Endothelial cell of umbilical vein (primary cell): Measurements from ENCODE around the gene GP9. TPM values are rescaled to one million over a fixed set of nuclear protein-coding genes. Genes with fewer than 3 reads are reported as not detected.

ENCODE experiments used
- BruUV-seq: library from RNA; stranded (reverse); fragments of 400-500 nt; replicated peaks from 2 replicates; lab custom pipeline; 2021; lab: Mats Ljungman, UMichigan
- CTCF ChIA-PET: fragments of 300-600, 350-600 bp; sonication (Branson Sonifier 250); formaldehyde crosslinking; loops from one replicate; lab custom pipeline; 2021; ENCODE audit warnings: antibody characterized with exemption, inconsistent platforms; lab: Charles Lee
- POLR2A ChIA-PET: fragments of 300-600, 350-600 bp; sonication (Branson Sonifier 250); formaldehyde crosslinking; loops from one replicate; lab custom pipeline; 2021; ENCODE audit warnings: antibody characterized with exemption, inconsistent platforms; lab: Charles Lee
- DNase-seq: peaks from one replicate; pipeline ENCODE4 v3.0.0-alpha.2; 2011; ENCODE audit warnings: low read depth, low spot score
- FAIRE-seq: peaks from 2 replicates; lab custom pipeline; 2011; peaks lifted over from hg19 to GRCh38; lab: Jason Lieb, UNC
- H2AFZ ChIP-seq: 2 replicates; pipeline ENCODE4 v1.6.0; 2012; ENCODE audit warnings: low read depth, low read length, control low read depth, inconsistent platforms
- H3K27ac ChIP-seq: 2 replicates; pipeline ENCODE4 v1.5.1; 2011; ENCODE audit warnings: low read depth, mild to moderate bottlenecking, control low read depth, low read length, moderate library complexity; ENCODE audit not compliant: insufficient read depth
- H3K27me3 ChIP-seq, 2 experiments: 2 replicates each; pipeline versions ENCODE4 v1.6.0 to v1.6.1; 2011; ENCODE audit warnings: low read length in 2 of 2, mixed read lengths in 1 of 2; ENCODE audit not compliant: control insufficient read depth in 2 of 2, insufficient read depth in 2 of 2
- H3K36me3 ChIP-seq, 2 experiments: 2 replicates in 1 of 2; 3 replicates in 1 of 2; pipeline ENCODE4 v1.5.1; 2011; ENCODE audit warnings: low read length in 2 of 2, mild to moderate bottlenecking in 1 of 2, moderate library complexity in 1 of 2; ENCODE audit not compliant: control insufficient read depth in 2 of 2, insufficient read depth in 2 of 2; ENCODE audit errors: extremely low read depth in 1 of 2
- H3K4me1 ChIP-seq: 3 replicates; pipeline ENCODE4 v1.5.1; 2011; ENCODE audit warnings: mild to moderate bottlenecking, low read length; ENCODE audit not compliant: control insufficient read depth, insufficient read depth; ENCODE audit errors: extremely low read depth
- H3K4me2 ChIP-seq: 2 replicates; pipeline ENCODE4 v1.6.1; 2011; ENCODE audit warnings: low read length, control low read depth, mixed read lengths; ENCODE audit not compliant: insufficient read depth
- H3K4me3 ChIP-seq, 3 experiments: fragments of 200-600 bp in 1 of 3; sonication (generic), shearing (Covaris generic) in 1 of 3; replicated peaks in 1 of 3; 2 replicates each; pipeline ENCODE4 v1.5.1; 2011 to 2016; ENCODE audit warnings: control low read depth in 3 of 3, low read length in 3 of 3, mild to moderate bottlenecking in 2 of 3, inconsistent platforms in 1 of 3, low read depth in 1 of 3, moderate library complexity in 1 of 3; ENCODE audit not compliant: insufficient read depth in 1 of 3
- H3K79me2 ChIP-seq: 2 replicates; pipeline ENCODE4 v1.6.0; 2012; ENCODE audit warnings: low read length, inconsistent platforms; ENCODE audit not compliant: control insufficient read depth, insufficient read depth
- H3K9ac ChIP-seq: replicated peaks from 2 replicates; pipeline ENCODE3; 2011; ENCODE audit warnings: low read length, control low read depth; ENCODE audit not compliant: insufficient read depth; ENCODE audit errors: extremely low read depth
- H3K9me1 ChIP-seq: replicated peaks from 3 replicates; pipeline ENCODE4 v1.6.0; 2011; ENCODE audit warnings: mild to moderate bottlenecking, low read length; ENCODE audit not compliant: control insufficient read depth, insufficient read depth; ENCODE audit errors: extremely low read depth
- H3K9me3 ChIP-seq: replicated peaks from 2 replicates; pipeline ENCODE4 v1.5.1; 2012; ENCODE audit warnings: low read length, inconsistent platforms; ENCODE audit not compliant: control insufficient read depth, insufficient read depth
- H4K20me1 ChIP-seq: replicated peaks from 2 replicates; pipeline ENCODE3; 2011; ENCODE audit warnings: mild to moderate bottlenecking, low read length; ENCODE audit not compliant: control insufficient read depth, insufficient read depth; ENCODE audit errors: extremely low read depth
- EZH2 ChIP-seq: IDR thresholded peaks from 2 replicates; pipeline ENCODE4 v1.6.1; 2012; ENCODE audit warnings: borderline replicate concordance, low read depth, mild to moderate bottlenecking, moderate library complexity, low read length, inconsistent platforms; ENCODE audit not compliant: severe bottlenecking
- FOS ChIP-seq: IDR thresholded peaks from 2 replicates; pipeline ENCODE4 v1.6.1; 2011; ENCODE audit warnings: mild to moderate bottlenecking, low read length, moderate library complexity, borderline replicate concordance; ENCODE audit not compliant: insufficient read depth
- GATA2 ChIP-seq: IDR thresholded peaks from 2 replicates; pipeline ENCODE4 v1.7.0; 2011; ENCODE audit warnings: low read depth, mild to moderate bottlenecking, moderate library complexity, mixed read lengths, low read length; ENCODE audit not compliant: insufficient read length, insufficient read depth
- JUN ChIP-seq: IDR thresholded peaks from 2 replicates; pipeline ENCODE4 v1.6.1; 2011; ENCODE audit warnings: borderline replicate concordance, low read depth; ENCODE audit not compliant: insufficient read length, insufficient read depth
- MYC ChIP-seq: IDR thresholded peaks from one replicate; pipeline ENCODE4 v1.6.1; 2011; ENCODE audit warnings: mild to moderate bottlenecking, low read depth, low read length
- POLR2A ChIP-seq: IDR thresholded peaks from 2 replicates; pipeline ENCODE4 v1.6.1; 2012; ENCODE audit warnings: low read depth, mild to moderate bottlenecking, control low read depth, low read length
- POLR2AphosphoS5 ChIP-seq: IDR thresholded peaks from 2 replicates; pipeline ENCODE4 v1.6.1; 2012; ENCODE audit warnings: low read depth, mild to moderate bottlenecking, control low read depth, low read length, moderate library complexity; ENCODE audit not compliant: insufficient read depth
- dilution Hi-C: fragments of 300-500 bp; cut with MboI; formaldehyde crosslinking; loops from one replicate; pipeline ENCODE4 v1.15.0; 2019; ENCODE audit warnings: low sequenced_read_pairs; ENCODE audit not compliant: extremely low pct_ligation_motif_present
- intact Hi-C: fragments of 100-400 bp; cut with micrococcal nuclease; formaldehyde crosslinking; loops from one replicate; pipeline ENCODE4 v1.10.0; 2022
- polyA plus RNA-seq, 4 experiments: library from polyadenylated mRNA; depleted of rRNA in 3 of 4; stranded (reverse) in 3 of 4; unstranded in 1 of 4; fragments of >200 nt; gene quantifications; 2 replicates each; pipeline versions ENCODE4 v1.2.1 to v1.2.3, GENCODE V29; 2011 to 2012; ENCODE audit warnings: missing spikeins in 1 of 4
- total RNA-seq: library from RNA; stranded (reverse); gene quantifications from 2 replicates; pipeline ENCODE4 v1.2.3, GENCODE V29; 2021
- TF ChIP-seq, protein P1 (sequence below): IDR thresholded peaks from 2 replicates; pipeline ENCODE4 v1.6.1; 2011; ENCODE audit not compliant: insufficient read depth, insufficient read length
- TF ChIP-seq, protein P2 (sequence below), 2 donors: IDR thresholded peaks; 1 replicate in 1 of 2; 2 replicates in 1 of 2; pipeline ENCODE4 v1.5.1; 2011; ENCODE audit warnings: low read length in 2 of 2, mild to moderate bottlenecking in 2 of 2, moderate library complexity in 2 of 2, control low read depth in 1 of 2, inconsistent platforms in 1 of 2, low read depth in 1 of 2; ENCODE audit not compliant: insufficient read depth in 1 of 2; ENCODE audit errors: extremely low read depth in 1 of 2

Gene GP9
- total and polyA plus RNA-seq, 2 donors (not counting 3 experiments of a cell fraction or from before 2014, with no cell fraction given): not detected

- no peak overlapping the region for H3K9ac ChIP-seq
- DNase-seq (no peak), FAIRE-seq (no peak)
- no peak overlapping the region for H3K27ac ChIP-seq
- TF ChIP-seq FOS (no peak), JUN (no peak), POLR2A (no peak), MYC (no peak), POLR2AphosphoS5 (no peak), EZH2 (no peak), GATA2 (no peak)
- TF ChIP-seq, protein P1, sequence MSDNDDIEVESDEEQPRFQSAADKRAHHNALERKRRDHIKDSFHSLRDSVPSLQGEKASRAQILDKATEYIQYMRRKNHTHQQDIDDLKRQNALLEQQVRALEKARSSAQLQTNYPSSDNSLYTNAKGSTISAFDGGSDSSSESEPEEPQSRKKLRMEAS: no peak
- TF ChIP-seq, protein P2, sequence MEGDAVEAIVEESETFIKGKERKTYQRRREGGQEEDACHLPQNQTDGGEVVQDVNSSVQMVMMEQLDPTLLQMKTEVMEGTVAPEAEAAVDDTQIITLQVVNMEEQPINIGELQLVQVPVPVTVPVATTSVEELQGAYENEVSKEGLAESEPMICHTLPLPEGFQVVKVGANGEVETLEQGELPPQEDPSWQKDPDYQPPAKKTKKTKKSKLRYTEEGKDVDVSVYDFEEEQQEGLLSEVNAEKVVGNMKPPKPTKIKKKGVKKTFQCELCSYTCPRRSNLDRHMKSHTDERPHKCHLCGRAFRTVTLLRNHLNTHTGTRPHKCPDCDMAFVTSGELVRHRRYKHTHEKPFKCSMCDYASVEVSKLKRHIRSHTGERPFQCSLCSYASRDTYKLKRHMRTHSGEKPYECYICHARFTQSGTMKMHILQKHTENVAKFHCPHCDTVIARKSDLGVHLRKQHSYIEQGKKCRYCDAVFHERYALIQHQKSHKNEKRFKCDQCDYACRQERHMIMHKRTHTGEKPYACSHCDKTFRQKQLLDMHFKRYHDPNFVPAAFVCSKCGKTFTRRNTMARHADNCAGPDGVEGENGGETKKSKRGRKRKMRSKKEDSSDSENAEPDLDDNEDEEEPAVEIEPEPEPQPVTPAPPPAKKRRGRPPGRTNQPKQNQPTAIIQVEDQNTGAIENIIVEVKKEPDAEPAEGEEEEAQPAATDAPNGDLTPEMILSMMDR (IDR thresholded peaks at IDR 0.05; ENCODE audit: extremely low read depth in 1 of 2, insufficient read depth in 1 of 2, low read depth in 1 of 2, low read length in 2 of 2): no peak
- ChIA-PET POLR2A (no interaction called here), CTCF (interaction anchor here (2.1 to 2.7 kb wide), 2 partner anchors 54 to 136 kb away, joined by 8 to 10 read pairs; no protein-coding TSS in a partner anchor)
- no TSS peak for BruUV-seq
- intact Hi-C loops: no loop called here
- peaks cover 2% of the 10 kb centered on the region for H4K20me1 ChIP-seq
- no peak overlapping the region for H2AFZ ChIP-seq
- dilution Hi-C loops: loop anchor here (25.0 kb wide), 1 partner anchor 195 kb away; no protein-coding TSS in a partner anchor
- no peaks in the 10 kb centered on the region for H3K9me3 ChIP-seq
- peaks cover 0 to 14% of the 10 kb centered on the region in 2 experiments for H3K36me3 ChIP-seq
- no peaks in the 10 kb centered on the region for H3K27me3 ChIP-seq
- H3K79me2 ChIP-seq: peaks cover 3% of the 10 kb centered on the region
- no peak overlapping the region for H3K4me3 ChIP-seq
- H3K9me1 ChIP-seq: no peaks in the 10 kb centered on the region
- no peaks in the 10 kb centered on the region for H3K4me1 ChIP-seq
- no peak overlapping the region for H3K4me2 ChIP-seq
Measured at GRCh38 chr3:129106866-129107565, 46.4 kb downstream of the GP9 start.
